ENCODE data around the gene C12orf57.
A peak's percentile ranks its signal among the peaks of the same experiment; 100 is the strongest.
"Not testable (repeated sequence)": the region's sequence is repeated elsewhere in the genome, so short reads cannot be mapped to it uniquely, and the experiment has no call there.

Gene C12orf57, protein sequence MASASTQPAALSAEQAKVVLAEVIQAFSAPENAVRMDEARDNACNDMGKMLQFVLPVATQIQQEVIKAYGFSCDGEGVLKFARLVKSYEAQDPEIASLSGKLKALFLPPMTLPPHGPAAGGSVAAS

DNA sequence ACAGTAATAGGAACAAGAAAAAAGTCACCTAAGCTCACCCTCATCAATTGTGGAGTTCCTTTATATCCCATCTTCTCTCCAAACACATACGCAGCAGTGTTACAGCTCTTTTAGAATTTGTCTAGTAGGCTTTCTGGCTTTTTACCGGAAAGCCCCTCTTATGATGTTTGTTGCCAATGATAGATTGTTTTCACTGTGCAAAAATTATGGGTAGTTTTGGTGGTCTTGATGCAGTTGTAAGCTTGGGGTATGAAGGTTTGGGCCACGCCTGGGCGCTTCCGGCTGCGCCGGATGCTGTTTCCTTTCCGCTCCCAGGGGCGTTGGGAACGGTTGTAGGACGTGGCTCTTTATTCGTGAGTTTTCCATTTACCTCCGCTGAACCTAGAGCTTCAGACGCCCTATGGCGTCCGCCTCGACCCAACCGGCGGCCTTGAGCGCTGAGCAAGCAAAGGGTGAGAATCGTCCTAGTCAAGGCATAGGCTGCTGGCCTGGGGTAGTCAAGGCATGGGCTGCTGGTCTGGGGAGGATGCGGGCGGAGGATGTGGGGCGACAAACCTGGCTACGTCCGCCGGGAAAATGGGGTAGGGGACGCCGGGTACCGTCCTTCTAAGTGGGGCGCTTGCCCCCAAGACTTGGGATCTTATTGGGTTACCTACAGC is at the start of gene C12orf57, which contains the start of gene RNU7-1:
Gene C12orf57 (plus strand): TSS at position 301 of the 659 bp plus-strand sequence. CDS start 100 bp downstream, at position 401.
Gene RNU7-1 (plus strand): TSS at position 95 of the 659 bp plus-strand sequence.
- peak; percentile 92 for DNase-seq

DNA sequence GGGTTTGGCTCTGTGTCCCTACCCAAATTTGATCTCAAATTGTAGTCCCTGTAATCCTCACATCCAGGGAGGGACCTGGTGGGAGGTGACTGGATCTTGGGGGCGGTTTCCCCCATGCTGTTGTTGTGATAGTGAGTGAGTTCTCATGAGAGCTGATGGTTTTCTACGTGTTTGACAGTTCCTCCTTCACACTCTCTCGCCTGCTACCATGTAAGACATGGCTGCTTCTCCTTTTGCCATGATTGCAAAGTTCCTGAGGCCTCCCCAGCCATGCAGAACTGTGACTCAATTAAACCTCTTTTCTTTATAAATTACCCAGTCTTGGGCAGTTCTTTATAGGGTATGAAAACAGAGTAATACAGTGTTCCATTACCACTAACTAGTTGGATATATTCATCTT is 49.5 kb upstream of the C12orf57 start:
- DNase-seq, result no peak

GRCh38 chr12:6896846-6897435 is 46.9 kb upstream of the C12orf57 start:
- no peak for DNase-seq

- no peak for DNase-seq
Measured at GRCh38 chr12:6899427-6899826, 44.4 kb upstream of the C12orf57 start.

DNA sequence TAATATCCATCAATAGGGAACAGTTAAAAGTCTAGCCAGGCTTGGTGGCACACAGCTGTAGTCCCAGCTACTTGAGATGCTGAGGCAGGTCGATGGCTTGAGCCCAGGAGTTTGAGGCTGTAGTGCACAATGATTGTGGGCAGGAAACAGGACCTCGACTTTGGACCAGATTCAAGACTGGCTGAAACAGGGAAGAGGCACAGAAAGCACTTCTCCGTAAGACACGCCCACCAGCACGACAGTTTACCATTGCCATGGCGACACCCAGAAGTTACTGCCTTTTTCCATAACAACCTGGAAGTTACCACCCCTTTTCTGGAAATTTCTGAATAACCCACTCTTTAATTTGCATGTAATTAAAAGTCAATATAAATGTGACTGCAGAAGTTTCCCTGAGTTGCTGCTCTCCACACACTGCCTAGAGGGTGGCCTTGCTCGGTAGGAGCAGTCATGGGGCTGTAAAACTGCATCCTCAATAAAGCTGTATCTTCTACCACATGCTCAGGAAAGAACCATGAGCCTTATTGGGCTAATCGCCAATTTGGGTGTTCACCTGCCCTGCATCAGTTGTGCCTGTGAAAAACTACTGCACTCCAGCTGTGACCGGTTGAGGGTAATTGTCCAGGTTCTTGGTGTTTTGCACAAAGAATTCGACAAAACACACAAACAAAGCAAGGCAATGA is 43.8 kb upstream of the C12orf57 start:
- DNase-seq, result no peak

DNA sequence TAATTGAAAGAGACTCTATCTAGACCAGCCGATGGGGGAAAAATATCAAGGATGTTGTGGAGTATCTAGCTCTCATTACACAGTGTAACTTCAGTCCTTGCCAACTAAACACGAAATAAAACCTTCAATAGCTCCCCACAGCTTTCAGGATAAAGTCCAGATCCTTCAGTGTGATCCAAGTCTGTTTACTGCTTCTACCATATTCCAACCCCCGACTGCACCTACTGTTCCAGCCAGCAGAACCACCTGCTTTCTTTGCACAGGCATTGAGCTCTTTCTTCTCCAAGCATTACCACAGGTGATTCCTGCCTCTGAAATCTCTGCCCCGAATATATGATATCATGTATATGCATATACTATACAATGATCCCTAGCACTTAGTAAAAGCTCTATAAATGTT is 41.4 kb upstream of the C12orf57 start:
- no peak for DNase-seq

- DNase-seq, result no peak
Measured at GRCh38 chr12:6903722-6904121, 40.1 kb upstream of the C12orf57 start.

DNA sequence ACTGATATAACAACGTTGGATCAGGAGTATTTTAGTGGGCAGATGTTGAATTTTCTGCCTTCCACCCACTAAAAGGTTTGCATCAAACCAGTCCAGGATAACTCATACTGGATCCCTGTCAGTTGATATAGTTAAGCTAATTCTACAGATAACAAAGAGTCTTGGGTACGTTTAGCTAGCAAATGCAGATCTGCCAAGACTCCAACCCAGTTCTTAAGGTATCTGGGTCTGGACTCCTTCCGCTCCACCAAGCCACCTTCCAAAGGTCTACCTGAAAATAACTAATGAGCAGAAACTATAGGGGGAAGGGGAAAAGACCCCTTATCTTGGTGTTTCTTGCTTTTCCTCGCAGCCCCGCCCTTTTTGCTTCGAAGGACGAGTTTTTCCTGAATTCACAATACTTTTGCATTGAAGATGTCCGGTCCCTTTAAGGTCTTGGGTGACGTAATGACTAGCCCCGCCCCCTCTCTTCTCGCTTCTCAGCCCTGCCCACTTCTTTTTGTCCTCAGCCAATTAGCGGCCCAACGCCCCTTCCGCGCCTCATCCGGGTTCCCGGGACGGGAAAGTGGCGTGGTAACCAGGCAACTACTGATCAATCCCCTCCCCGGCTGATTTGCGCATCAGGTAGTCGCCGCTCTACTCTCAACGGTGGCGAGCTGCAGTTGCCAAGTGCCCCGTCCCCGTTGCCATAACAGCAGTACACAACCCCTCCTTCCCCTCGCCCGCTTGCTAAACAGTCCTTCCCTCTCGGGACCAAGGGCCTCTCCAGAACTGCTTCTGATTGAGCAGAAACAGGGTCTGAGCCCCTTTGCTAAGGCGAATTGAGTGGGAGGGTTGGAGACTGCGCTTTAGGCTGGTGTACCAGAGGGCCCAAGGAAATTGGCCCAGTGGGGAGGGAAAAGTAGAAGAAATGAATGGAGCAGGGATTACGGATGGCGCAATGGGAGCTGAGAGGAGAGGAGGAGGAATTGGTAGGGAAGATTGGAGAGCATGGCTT is 39.2 kb upstream of the C12orf57 start, which contains the start of gene LRRC23:
Gene LRRC23 (plus strand): TSS at position 543 of the 997 bp plus-strand sequence. CDS start 812 bp downstream, outside the sequence.
- peak; percentile 99 for DNase-seq

- no peak for DNase-seq
Measured at GRCh38 chr12:6905414-6906040, 38.3 kb upstream of the C12orf57 start.

DNA sequence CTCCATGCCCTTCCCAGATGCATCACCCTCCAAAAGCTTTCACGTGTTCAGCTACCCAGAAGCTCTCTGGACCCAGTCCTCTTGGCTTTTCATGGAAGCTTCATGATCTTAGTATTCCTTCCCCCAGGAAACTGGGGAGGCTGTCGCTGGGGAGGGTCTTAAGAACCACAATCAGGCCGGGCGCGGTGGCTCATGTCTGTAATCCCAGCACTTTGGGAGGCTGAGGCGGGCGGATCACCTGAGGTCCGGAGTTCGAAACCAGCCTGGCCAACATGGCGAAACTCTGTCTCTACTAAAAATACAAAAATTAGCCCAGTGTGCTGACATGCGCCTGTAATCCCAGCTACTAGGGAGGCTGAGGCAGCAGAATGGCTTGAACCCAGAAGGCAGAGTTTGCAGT is 35.7 kb upstream of the C12orf57 start:
- DNase-seq, result not testable (repeated sequence)

GRCh38 chr12:6909421-6910145 is 34.2 kb upstream of the C12orf57 start:
- DNase-seq, result no peak

GRCh38 chr12:6912164-6912935 is 31.5 kb upstream of the C12orf57 start:
- DNase-seq, result no peak

DNA sequence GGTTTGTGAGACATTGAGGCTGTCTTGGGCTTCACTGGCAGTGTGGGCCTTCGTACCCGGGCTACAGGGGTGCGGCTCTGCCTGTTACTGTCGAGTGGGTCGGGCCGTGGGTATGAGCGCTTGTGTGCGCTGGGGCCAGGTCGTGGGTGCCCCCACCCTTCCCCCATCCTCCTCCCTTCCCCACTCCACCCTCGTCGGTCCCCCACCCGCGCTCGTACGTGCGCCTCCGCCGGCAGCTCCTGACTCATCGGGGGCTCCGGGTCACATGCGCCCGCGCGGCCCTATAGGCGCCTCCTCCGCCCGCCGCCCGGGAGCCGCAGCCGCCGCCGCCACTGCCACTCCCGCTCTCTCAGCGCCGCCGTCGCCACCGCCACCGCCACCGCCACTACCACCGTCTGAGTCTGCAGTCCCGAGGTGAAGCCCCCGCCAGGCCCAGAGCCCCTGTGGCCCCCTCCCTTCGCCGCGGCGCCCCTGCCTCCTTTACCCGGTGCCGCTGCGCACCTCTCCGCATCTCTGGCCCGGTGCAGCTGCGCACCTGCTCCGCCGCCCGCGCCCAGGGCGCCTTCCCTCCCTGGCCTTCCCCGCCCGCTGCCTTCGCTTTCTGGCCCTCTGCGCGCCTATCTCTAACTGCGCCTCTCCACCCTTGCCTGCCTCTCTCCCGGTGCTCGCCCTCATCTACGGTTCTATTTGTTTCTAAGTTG is 29.4 kb upstream of the C12orf57 start, which contains the start of gene ENO2:
Gene ENO2 (plus strand): TSS at position 335 of the 701 bp plus-strand sequence. CDS start 1,253 bp downstream, outside the sequence.
- DNase-seq, result peak; percentile 94

DNA sequence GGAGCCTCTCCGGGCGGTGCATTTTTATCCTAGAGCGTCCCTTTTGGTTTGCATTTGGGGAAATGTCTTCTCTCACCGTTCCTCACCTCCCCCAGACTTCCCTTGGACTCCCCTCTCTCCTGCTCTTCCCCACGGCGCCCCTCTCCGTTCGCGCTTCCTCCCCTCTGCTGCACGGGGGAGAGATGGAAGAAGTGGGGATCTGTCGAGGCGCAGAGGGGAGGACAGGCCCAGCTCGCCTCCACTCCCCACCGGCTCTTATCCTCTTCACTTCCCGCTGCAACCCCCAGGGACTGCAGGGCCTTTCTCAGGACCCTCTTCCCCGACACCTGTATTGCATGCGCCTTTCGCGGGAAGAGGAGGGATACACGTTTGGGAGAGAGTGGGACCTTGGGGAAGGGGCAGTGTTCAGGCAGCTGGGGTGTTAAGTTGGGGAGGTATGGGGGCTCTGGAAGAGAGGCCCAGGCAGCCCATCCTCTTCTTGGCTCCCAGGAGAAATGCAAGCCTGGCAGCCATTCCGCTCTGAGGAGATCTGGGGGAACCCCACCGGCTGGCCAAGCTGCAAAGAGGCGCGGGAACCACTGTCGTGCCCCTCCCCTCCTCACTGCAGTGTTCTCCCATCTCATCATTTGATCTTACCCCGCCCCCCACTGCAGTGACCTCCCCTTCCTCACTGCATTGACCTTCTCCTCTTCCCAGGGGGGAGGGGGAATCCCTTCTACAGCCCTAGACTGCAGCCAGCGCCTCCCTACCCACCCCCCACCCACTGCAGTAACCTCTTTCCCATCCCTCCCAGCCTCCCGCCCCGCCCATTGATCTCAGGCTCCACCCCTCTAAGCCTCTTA is 28.7 kb upstream of the C12orf57 start:
- no peak for DNase-seq

GRCh38 chr12:6915789-6916285 is 28.0 kb upstream of the C12orf57 start:
- no peak for DNase-seq

DNA sequence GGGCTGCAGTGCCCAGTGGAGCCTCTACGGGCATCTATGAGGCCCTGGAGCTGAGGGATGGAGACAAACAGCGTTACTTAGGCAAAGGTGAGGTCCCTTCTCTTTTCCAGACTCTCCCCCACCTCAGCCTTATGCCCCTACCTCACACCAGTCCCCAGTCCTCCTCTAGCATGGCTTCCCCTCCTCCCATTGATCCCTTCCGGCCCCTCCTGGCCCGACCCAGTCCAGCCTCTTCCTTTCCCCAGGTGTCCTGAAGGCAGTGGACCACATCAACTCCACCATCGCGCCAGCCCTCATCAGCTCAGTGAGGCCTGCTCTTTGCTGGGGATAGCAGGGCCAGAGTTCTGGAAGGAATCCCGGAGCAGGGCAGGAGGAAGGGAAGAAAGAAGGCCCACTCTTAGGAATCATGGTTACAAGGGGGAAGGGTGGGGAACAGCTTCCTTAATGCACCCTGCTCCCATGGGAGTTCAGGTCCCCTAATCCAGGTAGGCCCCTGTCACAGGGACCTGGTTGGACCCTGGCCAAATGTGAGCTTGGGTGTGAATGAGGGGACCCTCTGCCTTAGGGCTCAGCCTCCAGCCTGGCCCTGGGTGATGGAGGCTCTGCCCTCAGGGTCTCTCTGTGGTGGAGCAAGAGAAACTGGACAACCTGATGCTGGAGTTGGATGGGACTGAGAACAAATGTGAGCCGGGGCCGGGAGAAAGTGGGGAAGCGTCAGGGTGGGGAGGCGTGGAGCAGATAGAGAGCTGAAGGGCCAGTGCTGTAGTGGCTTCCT is 27.2 kb upstream of the C12orf57 start:
- no peak for DNase-seq

DNA sequence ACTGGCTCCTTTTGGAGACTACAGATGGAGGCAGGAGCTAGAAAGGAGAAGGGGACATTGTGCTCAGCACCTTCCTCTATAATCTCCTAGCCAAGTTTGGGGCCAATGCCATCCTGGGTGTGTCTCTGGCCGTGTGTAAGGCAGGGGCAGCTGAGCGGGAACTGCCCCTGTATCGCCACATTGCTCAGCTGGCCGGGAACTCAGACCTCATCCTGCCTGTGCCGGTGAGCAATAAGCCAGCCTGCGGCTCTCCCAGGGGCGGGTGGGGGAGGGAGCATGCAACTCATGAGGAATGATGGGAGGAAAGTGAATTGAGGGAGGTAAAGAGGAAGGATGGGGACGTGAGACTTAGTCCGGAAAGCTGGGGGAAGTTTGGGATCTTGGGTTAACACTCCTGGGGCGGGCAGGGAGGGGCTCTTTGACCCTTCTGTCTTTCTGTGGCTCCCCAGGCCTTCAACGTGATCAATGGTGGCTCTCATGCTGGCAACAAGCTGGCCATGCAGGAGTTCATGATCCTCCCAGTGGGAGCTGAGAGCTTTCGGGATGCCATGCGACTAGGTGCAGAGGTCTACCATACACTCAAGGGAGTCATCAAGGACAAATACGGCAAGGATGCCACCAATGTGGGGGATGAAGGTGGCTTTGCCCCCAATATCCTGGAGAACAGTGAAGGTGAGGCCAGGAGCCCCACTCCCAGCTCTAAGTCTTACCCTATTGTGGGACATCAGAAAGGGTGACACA is 26.2 kb upstream of the C12orf57 start:
- no peak for DNase-seq
